Keratinocyte (primary cell): ENCODE measurements around the gene LHX6. TPM values are rescaled to one million over a fixed set of nuclear protein-coding genes. Genes with fewer than 3 reads are reported as not detected.
A peak's percentile ranks its signal among the peaks of the same experiment; 100 is the strongest.

ENCODE experiments used
- DNase-seq: peaks from one replicate; pipeline ENCODE4 v3.0.0-alpha.2; 2011; ENCODE audit warnings: low read depth, missing footprints, low spot score
- FAIRE-seq: peaks from 2 replicates; lab custom pipeline; 2011; peaks lifted over from hg19 to GRCh38; lab: Jason Lieb, UNC
- H2AFZ ChIP-seq: 2 replicates; pipeline ENCODE4 v1.6.0; 2012; ENCODE audit warnings: low read length, control low read depth, inconsistent platforms; ENCODE audit not compliant: control insufficient read depth
- H3K27ac ChIP-seq: 2 replicates; pipeline ENCODE4 v1.5.1; 2011; ENCODE audit warnings: low read length; ENCODE audit not compliant: control insufficient read depth, insufficient read depth
- H3K27me3 ChIP-seq: 3 replicates; pipeline ENCODE4 v1.6.0; 2011; ENCODE audit warnings: low read length; ENCODE audit not compliant: control insufficient read depth, insufficient read depth; ENCODE audit errors: extremely low read depth
- H3K36me3 ChIP-seq, 2 experiments: 2 replicates in 1 of 2; 3 replicates in 1 of 2; pipeline ENCODE4 v1.5.1; 2011; ENCODE audit warnings: low read length in 2 of 2, mild to moderate bottlenecking in 1 of 2; ENCODE audit not compliant: control insufficient read depth in 2 of 2, insufficient read depth in 2 of 2; ENCODE audit errors: extremely low read depth in 1 of 2
- H3K4me1 ChIP-seq: 3 replicates; pipeline ENCODE4 v1.5.1; 2011; ENCODE audit warnings: low read length; ENCODE audit not compliant: control insufficient read depth, insufficient read depth; ENCODE audit errors: extremely low read depth
- H3K4me2 ChIP-seq: 3 replicates; pipeline ENCODE4 v1.6.0; 2011; ENCODE audit warnings: low read depth, low read length; ENCODE audit not compliant: control insufficient read depth, insufficient read depth; ENCODE audit errors: extremely low read depth
- H3K4me3 ChIP-seq, 3 experiments: fragments of 200-600 bp in 1 of 3; sonication (generic) in 1 of 3; 2 replicates in 2 of 3; 3 replicates in 1 of 3; pipeline ENCODE4 v1.5.1; 2011 to 2016; ENCODE audit warnings: low read length in 3 of 3, mild to moderate bottlenecking in 3 of 3, control low read depth in 2 of 3, inconsistent platforms in 1 of 3, low read depth in 1 of 3, mixed read lengths in 1 of 3, mixed run types in 1 of 3, moderate library complexity in 1 of 3; ENCODE audit not compliant: control insufficient read depth in 2 of 3, insufficient read depth in 2 of 3; ENCODE audit errors: extremely low read depth in 1 of 3
- H3K79me2 ChIP-seq: 2 replicates; pipeline ENCODE4 v1.6.0; 2012; ENCODE audit warnings: low read length; ENCODE audit not compliant: control insufficient read depth, insufficient read depth
- H3K9ac ChIP-seq: 3 replicates; pipeline ENCODE4 v1.6.0; 2011; ENCODE audit warnings: low read length; ENCODE audit not compliant: control insufficient read depth, insufficient read depth; ENCODE audit errors: extremely low read depth
- H3K9me1 ChIP-seq: 3 replicates; pipeline ENCODE4 v1.6.0; 2011; ENCODE audit warnings: low read length; ENCODE audit not compliant: control insufficient read depth, insufficient read depth; ENCODE audit errors: extremely low read depth
- H3K9me3 ChIP-seq: 2 replicates; pipeline ENCODE4 v1.5.1; 2012; ENCODE audit warnings: low read depth, low read length; ENCODE audit not compliant: control insufficient read depth
- H4K20me1 ChIP-seq: 3 replicates; pipeline ENCODE4 v1.6.0; 2011; ENCODE audit warnings: low read length; ENCODE audit not compliant: control insufficient read depth, insufficient read depth; ENCODE audit errors: extremely low read depth
- CTCF ChIP-seq, 3 experiments: IDR thresholded peaks in 1 of 3; conservative IDR thresholded peaks in 1 of 3; optimal IDR thresholded peaks in 1 of 3; 2 replicates in 2 of 3; 3 replicates in 1 of 3; pipeline versions ENCODE3 to v1.5.1; 2011; ENCODE audit warnings: low read length in 3 of 3, mild to moderate bottlenecking in 3 of 3, moderate library complexity in 2 of 3, control low read depth in 1 of 3, inconsistent platforms in 1 of 3; ENCODE audit not compliant: insufficient read depth in 2 of 3; ENCODE audit errors: extremely low read depth in 1 of 3
- EZH2 ChIP-seq: IDR thresholded peaks from one replicate; pipeline ENCODE4 v1.6.1; 2012; ENCODE audit warnings: inconsistent platforms, mild to moderate bottlenecking, low read length, moderate library complexity
- dilution Hi-C: fragments of 300-500 bp; cut with MboI; formaldehyde crosslinking; loops from one replicate; pipeline ENCODE4 v1.7.0; 2020; ENCODE audit warnings: low sequenced_read_pairs; ENCODE audit not compliant: extremely low pct_ligation_motif_present
- polyA plus RNA-seq, 5 experiments: library from polyadenylated mRNA; depleted of rRNA in 3 of 5; stranded (reverse) in 3 of 5; stranded (forward) in 1 of 5; unstranded in 1 of 5; fragments of >200 nt; gene quantifications; 1 replicate in 1 of 5; 2 replicates in 3 of 5; 3 replicates in 1 of 5; pipeline versions ENCODE4 v1.2.1 to v1.2.3, GENCODE V29; 2011 to 2012; ENCODE audit warnings: missing spikeins in 2 of 5, low read depth in 1 of 5, low replicate concordance in 1 of 5

The LHX6 gene
- polyA plus RNA-seq, 1 donor (not counting 4 experiments of a cell fraction or from before 2014, with no cell fraction given), result 0.13 TPM

GRCh38 chr9:122219856-122220672 is 8.7 kb downstream of the LHX6 start:
- Histone ChIP-seq H3K9ac (no peak overlapping the region), H3K4me3 (peak overlapping the region in 1 of 3 experiments; percentile 45), H3K4me2 (peak overlapping the region; percentile 57)

GRCh38 chr9:122218935-122219855 is 9.6 kb downstream of the LHX6 start:
- Histone ChIP-seq H3K9me3 (no peaks in the 10 kb centered on the region), H3K27me3 (peaks cover 98% of the 10 kb centered on the region), H3K36me3 (no peaks in the 10 kb centered on the region), H2AFZ (no peak overlapping the region), H3K4me1 (peaks cover 11% of the 10 kb centered on the region), H3K27ac (no peak overlapping the region), H3K4me3 (peak overlapping the region in 1 of 3 experiments; percentile 45), H3K9me1 (no peaks in the 10 kb centered on the region), H3K79me2 (no peaks in the 10 kb centered on the region), H3K9ac (no peak overlapping the region), H3K4me2 (peak overlapping the region; percentile 57), H4K20me1 (peaks cover 3% of the 10 kb centered on the region)
- FAIRE-seq, result no peak
- no peak for TF ChIP-seq CTCF (optimal IDR thresholded peaks at IDR 0.05 in 1 of 3, IDR thresholded peaks at IDR 0.05 in 1 of 3, conservative IDR thresholded peaks at IDR 0.05 in 1 of 3; ENCODE audit: extremely low read depth in 1 of 3, insufficient read depth in 2 of 3, low read length in 3 of 3)
- TF ChIP-seq EZH2, result peak; percentile 52
- no peak for DNase-seq
- dilution Hi-C loops, result no loop called here

More at GRCh38 chr9:122219856-122220672, 8.7 kb downstream of the LHX6 start:
- no peak for FAIRE-seq
- no peaks in the 10 kb centered on the region for H3K9me3 ChIP-seq
- dilution Hi-C loops, result no loop called here
- no peaks in the 10 kb centered on the region for H3K36me3 ChIP-seq
- no peaks in the 10 kb centered on the region for H3K9me1 ChIP-seq
- no peak overlapping the region for H2AFZ ChIP-seq
- DNase-seq, result no peak
- TF ChIP-seq EZH2, result peak; percentile 88
- no peak for TF ChIP-seq CTCF (optimal IDR thresholded peaks at IDR 0.05 in 1 of 3, IDR thresholded peaks at IDR 0.05 in 1 of 3, conservative IDR thresholded peaks at IDR 0.05 in 1 of 3; ENCODE audit: extremely low read depth in 1 of 3, insufficient read depth in 2 of 3, low read length in 3 of 3)
- H3K27me3 ChIP-seq, result peaks cover 100% of the 10 kb centered on the region
- H3K4me1 ChIP-seq, result peaks cover 7% of the 10 kb centered on the region
- H3K79me2 ChIP-seq, result no peaks in the 10 kb centered on the region
- peaks cover 3% of the 10 kb centered on the region for H4K20me1 ChIP-seq
- H3K27ac ChIP-seq, result no peak overlapping the region
